Activated B cell treated with CpG ODN at 0.5 μM for 24 hours (primary cell): Measurements from ENCODE around the gene HDAC3. TPM values are rescaled to one million over a fixed set of nuclear protein-coding genes. Genes with fewer than 3 reads are reported as not detected.

Experiments
- ATAC-seq: fragments of 200-7000 bp; cut with Tn5 transposase; one replicate; pipeline ENCODE4 v1.10.0; 2021; ENCODE audit warnings: low read depth, mild to moderate bottlenecking, moderate library complexity
- CTCF ChIA-PET: fragments of 350-600 bp; sonication (Branson Sonifier 250); formaldehyde crosslinking; loops from one replicate; lab custom pipeline; 2021; ENCODE audit warnings: antibody characterized with exemption; lab: Charles Lee
- POLR2A ChIA-PET: fragments of 350-600 bp; sonication (Branson Sonifier 250); formaldehyde crosslinking; loops from one replicate; lab custom pipeline; 2021; ENCODE audit warnings: antibody characterized with exemption; lab: Charles Lee
- DNase-seq: peaks from one replicate; pipeline ENCODE4 v3.0.0; 2022
- H3K27ac Mint-ChIP-seq: one replicate; pipeline ENCODE4 v1.8.0; 2020; ENCODE audit warnings: mixed read lengths
- H3K27me3 Mint-ChIP-seq: one replicate; pipeline ENCODE4 v1.8.0; 2021; ENCODE audit warnings: mixed read lengths
- H3K36me3 Mint-ChIP-seq: one replicate; pipeline ENCODE4 v1.8.0; 2021; ENCODE audit warnings: low read depth, mixed read lengths
- H3K4me1 Mint-ChIP-seq: one replicate; pipeline ENCODE4 v1.8.0; 2021; ENCODE audit warnings: mixed read lengths
- H3K4me3 Mint-ChIP-seq: one replicate; pipeline ENCODE4 v1.8.0; 2020; ENCODE audit warnings: mild to moderate bottlenecking, mixed read lengths
- H3K9me3 Mint-ChIP-seq: one replicate; pipeline ENCODE4 v1.8.0; 2020; ENCODE audit warnings: mixed read lengths
- CTCF ChIP-seq: fragments of 200-600 bp; IDR thresholded peaks from one replicate; pipeline ENCODE4 v1.8.0; 2022; ENCODE audit warnings: antibody characterized with exemption, mild to moderate bottlenecking
- intact Hi-C: fragments of 100-400 bp; cut with micrococcal nuclease; formaldehyde crosslinking; loops from one replicate; pipeline ENCODE4 v1.15.1; 2024
- total RNA-seq: library from RNA; stranded (reverse); gene quantifications from 2 replicates; pipeline ENCODE4 v1.2.3, GENCODE V29; 2022

Gene HDAC3
- total RNA-seq, 1 donor from 2014 or later, result 102 TPM

GRCh38 chr5:141598391-141599345 is 38.0 kb downstream of the HDAC3 start:
- DNase-seq (no peak), ATAC-seq (no peak)
- TF ChIP-seq CTCF, result no peak
- Mint-ChIP-seq H3K4me1 (peaks cover 64% of the 10 kb centered on the region), H3K36me3 (peaks cover 25% of the 10 kb centered on the region), H3K27ac (peak overlapping the region; percentile 66), H3K9me3 (peaks cover 5% of the 10 kb centered on the region), H3K27me3 (no peaks in the 10 kb centered on the region), H3K4me3 (no peak overlapping the region)
- POLR2A ChIA-PET, result interaction anchor here (1.0 to 1.4 kb wide), 3 partner anchors 7 to 35 kb away, joined by 3 read pairs; partner anchors contain the start of gene DIAPH1
- CTCF ChIA-PET, result interaction anchor here (1.4 to 3.2 kb wide), 2 partner anchors 19 to 39 kb away, joined by 3 to 41 read pairs; partner anchors contain the start of genes DIAPH1 and RELL2
- intact Hi-C loops, result no loop called here

GRCh38 chr5:141597814-141598213 is 38.8 kb downstream of the HDAC3 start:
- no peak for TF ChIP-seq CTCF
- Mint-ChIP-seq H3K9me3 (peaks cover 5% of the 10 kb centered on the region), H3K4me1 (peaks cover 62% of the 10 kb centered on the region), H3K4me3 (no peak overlapping the region), H3K27me3 (no peaks in the 10 kb centered on the region), H3K36me3 (peaks cover 29% of the 10 kb centered on the region), H3K27ac (peak overlapping the region; percentile 36)
- CTCF ChIA-PET, result interaction anchor here (1.0 to 3.2 kb wide), 3 partner anchors 20 to 40 kb away, joined by 3 to 41 read pairs (median 3); partner anchors contain the start of genes DIAPH1 and RELL2
- POLR2A ChIA-PET, result interaction anchor here (1.0 to 1.4 kb wide), 3 partner anchors 8 to 36 kb away, joined by 3 read pairs; partner anchors contain the start of gene DIAPH1
- intact Hi-C loops, result loop anchor here (1.0 kb wide), 1 partner anchor 7 kb away; no protein-coding TSS in a partner anchor
- no peak for ATAC-seq
- DNase-seq, result no peak

GRCh38 chr5:141597394-141597793 is 39.3 kb downstream of the HDAC3 start:
- H3K9me3 Mint-ChIP-seq, result peaks cover 5% of the 10 kb centered on the region
- DNase-seq, result no peak
- POLR2A ChIA-PET, result interaction anchor here (0.6 to 1.4 kb wide), 4 partner anchors 8 to 21 kb away, joined by 3 to 13 read pairs (median 3); partner anchors contain the start of gene DIAPH1

GRCh38 chr5:141596867-141597266 is 39.8 kb downstream of the HDAC3 start:
- H3K9me3 Mint-ChIP-seq, result peaks cover 5% of the 10 kb centered on the region
- ATAC-seq (no peak), DNase-seq (no peak)
- intact Hi-C loops, result loop anchor here (1.0 kb wide), 1 partner anchor 8 kb away; no protein-coding TSS in a partner anchor
- TF ChIP-seq CTCF, result no peak
- peak overlapping the region; percentile 36 for H3K27ac Mint-ChIP-seq
- no peaks in the 10 kb centered on the region for H3K27me3 Mint-ChIP-seq
- H3K4me1 Mint-ChIP-seq, result peaks cover 63% of the 10 kb centered on the region
- CTCF ChIA-PET, result interaction anchor here (1.0 to 3.2 kb wide), 2 partner anchors 21 to 41 kb away, joined by 3 to 41 read pairs; partner anchors contain the start of gene DIAPH1
- H3K4me3 Mint-ChIP-seq, result no peak overlapping the region
- H3K36me3 Mint-ChIP-seq, result peaks cover 32% of the 10 kb centered on the region
- POLR2A ChIA-PET, result interaction anchor here (0.6 to 1.4 kb wide), 4 partner anchors 9 to 22 kb away, joined by 3 to 13 read pairs (median 3); partner anchors contain the start of gene DIAPH1

More at GRCh38 chr5:141597394-141597793, 39.3 kb downstream of the HDAC3 start:
- ATAC-seq, result no peak
- H3K4me3 Mint-ChIP-seq, result no peak overlapping the region
- CTCF ChIA-PET, result interaction anchor here (1.0 to 3.2 kb wide), 2 partner anchors 21 to 40 kb away, joined by 3 to 41 read pairs; partner anchors contain the start of gene DIAPH1
- intact Hi-C loops, result loop anchor here (1.0 kb wide), 1 partner anchor 8 kb away; no protein-coding TSS in a partner anchor
- no peaks in the 10 kb centered on the region for H3K27me3 Mint-ChIP-seq
- peaks cover 30% of the 10 kb centered on the region for H3K36me3 Mint-ChIP-seq
- peaks cover 62% of the 10 kb centered on the region for H3K4me1 Mint-ChIP-seq
- H3K27ac Mint-ChIP-seq, result peak overlapping the region; percentile 36
- TF ChIP-seq CTCF, result no peak
